Prostate gland (tissue), 2 donors: ENCODE data around the gene CYP2A6.

Source experiments
- CTCF ChIP-seq, 4 experiments: fragments of 200-600 bp in 2 of 4; fragments of 450-650 bp in 2 of 4; sonication (generic) in 2 of 4; IDR thresholded peaks; 1 replicate in 3 of 4; 2 replicates in 1 of 4; pipeline ENCODE4 v1.5.1; 2016 to 2019; ENCODE audit warnings: antibody characterized with exemption in 4 of 4, mild to moderate bottlenecking in 2 of 4, moderate library complexity in 2 of 4
- POLR2AphosphoS5 ChIP-seq: sonication (generic); formaldehyde crosslinking; IDR thresholded peaks from one replicate; pipeline ENCODE4 v1.6.1; 2017; ENCODE audit warnings: antibody characterized with exemption

DNA sequence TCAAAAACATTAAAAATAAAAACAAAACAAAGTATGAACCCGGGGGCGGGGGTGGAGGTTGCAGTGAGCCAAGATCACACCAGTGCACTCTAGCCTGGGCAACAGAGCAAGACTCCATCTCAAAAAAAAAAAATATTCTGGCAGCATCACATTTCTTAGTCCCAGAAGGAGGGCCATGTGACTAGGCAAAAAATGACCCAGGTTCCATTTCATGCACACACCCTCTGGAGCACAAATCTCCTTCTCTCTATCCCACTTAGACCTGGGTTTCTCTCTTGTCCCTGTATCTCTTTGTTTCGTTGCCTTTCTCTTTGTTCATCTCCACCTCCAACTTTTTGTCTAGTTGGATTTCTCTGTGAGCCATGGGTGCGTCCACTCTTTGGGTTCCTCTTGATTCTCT, 37.9 kb upstream of the CYP2A6 start:
- TF ChIP-seq CTCF (IDR thresholded peaks at IDR 0.05): no peak
- no peak for TF ChIP-seq POLR2AphosphoS5
